GM19372 (cell line): ENCODE measurements around the gene ANG.
"Not testable (repeated sequence)": the region's sequence is repeated elsewhere in the genome, so short reads cannot be mapped to it uniquely, and the experiment has no call there.

Experiments
- ATAC-seq: cut with Tn5 transposase; IDR thresholded peaks from one replicate; pipeline ENCODE4 v1.9.1; 2021; ENCODE audit warnings: mild to moderate bottlenecking, low read depth, moderate library complexity; ENCODE audit not compliant: unreplicated experiment

Gene ANG

GRCh38 chr14:20733684-20734429 is 45.3 kb downstream of the ANG start:
- no peak for ATAC-seq

DNA sequence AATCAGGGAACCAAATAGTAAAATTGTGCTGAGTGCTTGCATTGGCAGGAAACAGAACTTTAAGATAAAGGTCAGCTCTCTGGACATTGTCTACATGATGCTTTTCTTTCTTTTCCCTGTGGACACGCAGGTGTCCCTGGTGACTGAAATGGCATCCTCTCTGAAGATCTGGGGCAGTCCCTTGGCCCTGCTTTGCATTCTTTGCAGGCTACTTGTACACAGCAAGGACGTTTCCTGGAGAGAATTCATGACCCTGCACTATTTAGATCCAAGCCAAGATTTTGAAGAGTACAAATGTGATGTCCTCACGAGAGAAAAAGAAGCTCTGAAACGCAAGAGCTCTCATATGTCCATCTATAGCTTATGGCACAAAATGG is 45.9 kb downstream of the ANG start:
- no peak for ATAC-seq

DNA sequence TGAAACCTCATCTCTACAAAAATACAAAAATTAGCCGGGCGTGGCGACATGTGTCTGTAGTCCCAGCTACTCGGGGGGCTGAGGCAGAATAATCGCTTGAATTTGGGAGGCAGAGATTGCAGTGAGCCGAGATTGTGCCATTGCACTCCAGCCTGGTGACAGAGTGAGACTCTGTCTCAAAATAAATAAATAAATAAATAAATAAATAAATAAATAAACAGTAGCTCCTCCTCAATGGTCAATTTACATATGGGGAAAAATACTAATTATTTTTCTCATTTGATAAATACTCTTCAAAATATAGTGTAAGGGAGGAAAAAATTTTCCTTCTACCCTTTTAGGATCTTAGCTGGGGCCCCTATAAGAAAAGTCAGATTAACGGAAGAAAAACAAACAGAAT is 49.7 kb downstream of the ANG start:
- ATAC-seq: not testable (repeated sequence)

GRCh38 chr14:20742132-20742531 is 53.6 kb downstream of the ANG start:
- no peak for ATAC-seq

DNA sequence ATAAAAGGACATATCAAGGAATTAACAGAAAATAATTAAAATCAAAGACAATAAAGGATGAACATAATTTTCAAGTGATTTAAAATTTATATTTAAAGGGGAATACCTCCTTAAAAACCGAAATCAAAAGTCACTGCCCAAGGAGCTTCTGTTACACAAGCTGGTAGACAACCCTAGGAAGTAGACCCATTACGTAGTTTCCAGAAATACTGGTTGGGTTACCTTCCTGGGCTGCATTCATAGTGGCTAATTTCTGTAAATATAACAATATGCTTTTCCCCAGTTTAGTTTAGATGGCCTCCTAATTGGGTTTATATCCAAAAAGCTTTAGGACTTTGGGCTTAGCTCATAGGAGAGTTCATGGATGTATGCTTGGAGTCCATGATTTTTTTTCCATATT is 55.0 kb downstream of the ANG start:
- ATAC-seq: no peak
